ENCODE measurements around the gene TRMT10C.
A peak's percentile ranks its signal among the peaks of the same experiment; 100 is the strongest.

DNA sequence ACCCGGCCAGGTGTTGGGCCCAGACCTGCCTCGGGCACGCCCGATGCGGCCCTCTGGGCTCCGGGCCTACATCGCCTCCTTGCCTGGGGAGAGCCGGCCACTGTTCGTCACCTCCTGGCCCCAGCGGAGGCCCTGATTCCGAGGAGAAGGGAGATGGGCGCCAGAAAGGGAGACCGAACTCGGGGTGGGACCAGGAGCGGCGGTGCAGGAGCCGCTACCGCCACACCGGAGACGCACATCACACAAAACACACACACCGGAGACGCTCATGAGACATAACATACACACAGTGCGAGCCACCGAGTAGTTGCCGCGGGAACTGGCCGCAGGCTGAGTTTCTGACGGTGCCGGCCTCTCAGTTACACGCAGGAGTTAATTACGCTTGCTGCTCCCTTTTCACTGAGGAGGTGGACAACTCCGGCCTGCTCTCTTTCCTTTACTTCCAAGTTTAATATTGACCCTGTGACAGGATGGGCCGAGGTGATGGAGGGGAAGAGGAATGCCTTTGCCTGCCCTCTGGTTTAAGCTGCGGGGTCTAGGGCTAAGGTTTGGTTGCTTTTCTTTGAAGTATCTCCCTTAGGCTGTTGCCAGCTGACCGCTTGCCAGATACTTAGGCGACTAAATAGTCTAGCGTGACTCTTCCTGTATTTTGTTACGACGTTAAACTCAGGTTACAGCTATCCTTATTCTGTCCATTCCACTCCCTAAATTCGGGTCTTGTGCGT lies 12.9 kb downstream of the TRMT10C start:
- TF ChIP-seq CTCF (IDR thresholded peaks at IDR 0.05) (no peak), POLR2AphosphoS5 (IDR thresholded peaks at IDR 0.05) (peak in 1 of 3 donors; percentile 30)

Measured in breast epithelium (tissue), 3 donors.